SU-DHL-6 (cell line): ENCODE results near the gene EFNB2.

Experiments used
- H2AFZ ChIP-seq: fragments of 200-600 bp; sonication (generic); 2 replicates; pipeline ENCODE4 v1.6.1; 2014; ENCODE audit warnings: low read depth, mild to moderate bottlenecking, moderate library complexity, mixed read lengths, antibody characterized with exemption, low read length; ENCODE audit not compliant: severe bottlenecking
- H3F3A ChIP-seq: fragments of 200-600 bp; shearing (Covaris generic); 2 replicates; pipeline ENCODE4 v1.6.0; 2016; ENCODE audit warnings: antibody characterized with exemption, mild to moderate bottlenecking; ENCODE audit not compliant: insufficient read depth
- H3K27ac ChIP-seq: fragments of 200-600 bp; sonication (generic); 2 replicates; pipeline ENCODE4 v1.5.1; 2016; ENCODE audit warnings: low read depth, mild to moderate bottlenecking, low read length, moderate library complexity, mixed read lengths
- H3K27me3 ChIP-seq: fragments of 200-600 bp; sonication (generic), shearing (Covaris generic); 2 replicates; pipeline ENCODE4 v1.6.0; 2014; ENCODE audit warnings: mild to moderate bottlenecking, low read length
- H3K36me3 ChIP-seq: fragments of 200-600 bp; sonication (generic); 2 replicates; pipeline ENCODE4 v1.6.1; 2014; ENCODE audit warnings: mild to moderate bottlenecking, low read length, mixed read lengths
- H3K4me2 ChIP-seq: fragments of 300-600, 200-600 bp; shearing (Covaris generic), sonication (generic); 2 replicates; pipeline ENCODE4 v1.6.0; 2014; ENCODE audit warnings: low read length, low read depth, mild to moderate bottlenecking; ENCODE audit not compliant: poor library complexity, severe bottlenecking
- H3K4me3 ChIP-seq: fragments of 200-600 bp; sonication (generic); 2 replicates; pipeline ENCODE4 v1.5.1; 2014; ENCODE audit warnings: antibody characterized with exemption, low read length, mild to moderate bottlenecking, mixed read lengths; ENCODE audit not compliant: insufficient read depth, poor library complexity, severe bottlenecking
- H3K79me2 ChIP-seq: fragments of 200-600 bp; sonication (generic); 2 replicates; pipeline ENCODE4 v1.6.1; 2014; ENCODE audit warnings: mild to moderate bottlenecking, low read length, moderate library complexity; ENCODE audit not compliant: insufficient read depth
- H3K9ac ChIP-seq: fragments of 200-600 bp; sonication (generic); 2 replicates; pipeline ENCODE4 v1.7.0; 2014; ENCODE audit warnings: mild to moderate bottlenecking, low read length
- H3K9me2 ChIP-seq: fragments of 200-600 bp; sonication (generic); replicated peaks from 2 replicates; pipeline ENCODE4 v1.6.1; 2014; ENCODE audit warnings: low read length; ENCODE audit not compliant: insufficient read depth
- H3K9me3 ChIP-seq: fragments of 200-600 bp; sonication (generic); 2 replicates; pipeline ENCODE4 v1.6.1; 2014; ENCODE audit warnings: low read length, mixed read lengths; ENCODE audit not compliant: insufficient read depth
- H4K20me1 ChIP-seq: fragments of 200-600 bp; sonication (generic); 2 replicates; pipeline ENCODE4 v1.6.1; 2014; ENCODE audit warnings: low read depth, mild to moderate bottlenecking, antibody characterized with exemption, low read length, moderate library complexity, mixed read lengths
- EZH2phosphoT487 ChIP-seq: fragments of 200-600 bp; sonication (generic), shearing (Covaris generic); conservative IDR thresholded peaks from 2 replicates; pipeline ENCODE4 v1.6.1; 2018; ENCODE audit warnings: mild to moderate bottlenecking, antibody characterized with exemption, low read length, moderate library complexity, mixed read lengths
- TF ChIP-seq, protein P1 (sequence below): fragments of 200-600 bp; sonication (generic); IDR thresholded peaks from one replicate; pipeline ENCODE4 v1.5.1; 2017; ENCODE audit warnings: antibody characterized with exemption, mild to moderate bottlenecking, low read length, moderate library complexity; ENCODE audit not compliant: insufficient read depth, poor library complexity, severe bottlenecking

Gene EFNB2

DNA sequence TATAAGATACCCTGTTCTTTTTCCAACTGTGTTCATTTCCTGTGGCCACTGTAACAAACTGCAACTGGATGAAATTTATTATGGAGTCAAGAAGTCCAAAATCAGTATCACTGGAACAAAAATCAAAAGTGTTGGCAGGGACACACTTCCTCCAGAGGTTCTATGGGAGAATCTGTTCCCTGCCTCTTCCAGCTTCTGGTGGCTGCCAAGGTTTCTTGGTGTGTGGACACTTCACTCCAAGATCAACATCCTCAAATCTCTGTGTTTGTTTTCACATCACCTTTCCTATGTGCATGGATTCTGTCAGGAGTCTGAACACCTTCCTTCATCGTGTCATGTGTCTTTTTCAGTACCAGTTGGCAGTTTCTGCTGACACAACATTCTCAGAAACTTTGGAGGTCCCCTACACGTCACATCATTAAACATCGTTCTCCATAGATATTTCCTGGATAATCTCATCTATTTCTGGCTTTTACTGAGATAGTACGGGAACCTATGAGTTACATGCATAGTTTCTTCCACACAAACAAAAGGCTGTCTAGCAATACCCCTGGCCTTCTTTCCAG lies 15.2 kb upstream of the EFNB2 start:
- no peak overlapping the region for H3K4me3 ChIP-seq
- TF ChIP-seq, protein P1, sequence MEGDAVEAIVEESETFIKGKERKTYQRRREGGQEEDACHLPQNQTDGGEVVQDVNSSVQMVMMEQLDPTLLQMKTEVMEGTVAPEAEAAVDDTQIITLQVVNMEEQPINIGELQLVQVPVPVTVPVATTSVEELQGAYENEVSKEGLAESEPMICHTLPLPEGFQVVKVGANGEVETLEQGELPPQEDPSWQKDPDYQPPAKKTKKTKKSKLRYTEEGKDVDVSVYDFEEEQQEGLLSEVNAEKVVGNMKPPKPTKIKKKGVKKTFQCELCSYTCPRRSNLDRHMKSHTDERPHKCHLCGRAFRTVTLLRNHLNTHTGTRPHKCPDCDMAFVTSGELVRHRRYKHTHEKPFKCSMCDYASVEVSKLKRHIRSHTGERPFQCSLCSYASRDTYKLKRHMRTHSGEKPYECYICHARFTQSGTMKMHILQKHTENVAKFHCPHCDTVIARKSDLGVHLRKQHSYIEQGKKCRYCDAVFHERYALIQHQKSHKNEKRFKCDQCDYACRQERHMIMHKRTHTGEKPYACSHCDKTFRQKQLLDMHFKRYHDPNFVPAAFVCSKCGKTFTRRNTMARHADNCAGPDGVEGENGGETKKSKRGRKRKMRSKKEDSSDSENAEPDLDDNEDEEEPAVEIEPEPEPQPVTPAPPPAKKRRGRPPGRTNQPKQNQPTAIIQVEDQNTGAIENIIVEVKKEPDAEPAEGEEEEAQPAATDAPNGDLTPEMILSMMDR = no peak
- TF ChIP-seq EZH2phosphoT487 = no peak
- H3K9me2 ChIP-seq = no peaks in the 10 kb centered on the region
- H3K27ac ChIP-seq = no peak overlapping the region
- H3K27me3 ChIP-seq = no peaks in the 10 kb centered on the region
- H3K9me3 ChIP-seq = no peaks in the 10 kb centered on the region
- H3K36me3 ChIP-seq = peaks cover 70% of the 10 kb centered on the region
- no peak overlapping the region for H3K4me2 ChIP-seq
- peaks cover 95% of the 10 kb centered on the region for H3K79me2 ChIP-seq
- H2AFZ ChIP-seq = no peak overlapping the region
- H4K20me1 ChIP-seq = peaks cover 78% of the 10 kb centered on the region
- H3K9ac ChIP-seq = no peak overlapping the region
- peaks cover 7% of the 10 kb centered on the region; the same call in 1 of the 2 replicates for H3F3A ChIP-seq

DNA sequence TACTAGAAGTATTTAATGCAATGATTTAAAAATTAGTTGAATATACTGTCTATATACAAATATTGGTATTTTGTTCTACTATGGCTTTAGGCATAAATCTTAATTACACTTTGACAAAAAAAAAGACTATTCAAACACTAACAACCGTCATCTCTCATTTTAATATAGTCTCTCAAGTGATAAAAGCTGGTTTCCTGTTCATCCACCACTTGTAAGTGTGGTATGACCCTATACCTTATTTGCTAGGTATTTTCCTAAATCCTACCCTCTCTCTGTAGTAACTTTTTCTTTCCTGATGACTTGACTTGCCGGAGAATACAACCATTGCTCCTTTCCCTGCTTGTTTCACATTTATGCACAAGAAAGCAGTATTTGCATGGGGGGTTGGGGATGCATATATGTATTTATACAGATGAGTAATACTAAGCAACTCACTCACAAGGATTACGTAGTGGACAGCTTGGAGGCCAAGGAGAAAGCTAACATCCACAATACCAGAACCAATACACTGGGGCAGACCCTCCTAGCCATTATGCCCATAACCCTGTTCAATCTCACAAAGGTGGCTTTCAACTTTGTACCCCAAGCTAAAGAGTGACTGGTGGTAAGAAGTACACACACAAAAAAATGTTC lies 12.7 kb upstream of the EFNB2 start:
- no peak overlapping the region for H3K9ac ChIP-seq
- no peaks in the 10 kb centered on the region for H3K9me2 ChIP-seq
- H3F3A ChIP-seq = peaks cover 23% of the 10 kb centered on the region; the same call in 1 of the 2 replicates
- H3K36me3 ChIP-seq = peaks cover 76% of the 10 kb centered on the region
- H3K9me3 ChIP-seq = no peaks in the 10 kb centered on the region
- H3K27ac ChIP-seq = no peak overlapping the region
- H3K79me2 ChIP-seq = peaks cover 83% of the 10 kb centered on the region
- H3K4me2 ChIP-seq = no peak overlapping the region
- H3K4me3 ChIP-seq = no peak overlapping the region
- peaks cover 84% of the 10 kb centered on the region for H4K20me1 ChIP-seq
- H3K27me3 ChIP-seq = no peaks in the 10 kb centered on the region
- H2AFZ ChIP-seq = no peak overlapping the region
- TF ChIP-seq, protein P1 = no peak
- no peak for TF ChIP-seq EZH2phosphoT487

DNA sequence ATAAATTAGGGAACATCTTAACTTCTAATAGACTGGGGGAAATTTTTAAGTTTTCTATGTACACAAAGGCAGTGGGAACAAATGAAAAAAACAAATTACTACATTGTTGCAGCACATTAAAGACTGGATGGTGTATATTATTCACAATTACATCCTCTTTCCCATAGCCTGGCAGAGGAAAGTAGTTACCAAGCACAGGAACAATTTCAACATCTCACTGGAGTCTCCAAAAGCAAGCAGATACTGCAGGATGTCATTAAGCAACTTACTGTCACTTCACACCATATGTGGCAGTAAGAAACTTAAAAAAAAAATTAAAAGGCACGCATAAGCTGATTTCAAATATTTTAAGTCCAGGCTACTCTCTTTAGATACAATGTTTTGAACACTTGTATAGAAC lies 6.4 kb upstream of the EFNB2 start:
- no peak for TF ChIP-seq EZH2phosphoT487
- TF ChIP-seq, protein P1 = no peak
- no peaks in the 10 kb centered on the region for H3K9me2 ChIP-seq
- H3K27me3 ChIP-seq = no peaks in the 10 kb centered on the region
- H4K20me1 ChIP-seq = peaks cover 71% of the 10 kb centered on the region
- H3K36me3 ChIP-seq = peaks cover 53% of the 10 kb centered on the region
- no peaks in the 10 kb centered on the region for H3K9me3 ChIP-seq
- no peak overlapping the region for H2AFZ ChIP-seq
- H3K27ac ChIP-seq = no peak overlapping the region
- H3K4me3 ChIP-seq = no peak overlapping the region
- no peak overlapping the region for H3K9ac ChIP-seq
- no peak overlapping the region for H3K4me2 ChIP-seq
- H3K79me2 ChIP-seq = peaks cover 21% of the 10 kb centered on the region
- H3F3A ChIP-seq = peaks cover 77% of the 10 kb centered on the region
